HepG2 (cell line): ENCODE data around the gene RPLP2. TPM values are rescaled to one million over a fixed set of nuclear protein-coding genes. Genes with fewer than 3 reads are reported as not detected.

Source experiments
- ARNT ChIP-seq: fragments of 450-650 bp; IDR thresholded peaks from 2 replicates; pipeline ENCODE4 v1.6.1; 2017
- CSRNP2 ChIP-seq: sonication (generic); formaldehyde crosslinking; conservative IDR thresholded peaks from 2 replicates; pipeline ENCODE4 v1.8.0; 2022; ENCODE audit warnings: low read depth, missing genetic modification reagents
- EEA1 ChIP-seq: sonication (generic); formaldehyde crosslinking; IDR thresholded peaks from 2 replicates; pipeline ENCODE4 v1.5.1; 2020; ENCODE audit warnings: mild to moderate bottlenecking, missing genetic modification reagents, borderline replicate concordance
- ETV6 ChIP-seq: sonication (generic); formaldehyde crosslinking; conservative IDR thresholded peaks from 2 replicates; pipeline ENCODE4 v1.4.0; 2020; ENCODE audit warnings: missing genetic modification reagents
- GPN1 ChIP-seq: sonication (generic); formaldehyde crosslinking; IDR thresholded peaks from 2 replicates; pipeline ENCODE4 v1.5.1; 2020; ENCODE audit warnings: missing genetic modification reagents, borderline replicate concordance
- HNRNPLL ChIP-seq: fragments of 200-400 bp; formaldehyde crosslinking; IDR thresholded peaks from 2 replicates; pipeline ENCODE4 v1.6.1; 2017; ENCODE audit warnings: mild to moderate bottlenecking, low read depth, low read length; ENCODE audit not compliant: poor library complexity, severe bottlenecking
- KDM6A ChIP-seq: IDR thresholded peaks from 2 replicates; pipeline ENCODE4 v1.6.1; 2016; ENCODE audit warnings: low read depth
- MTA3 ChIP-seq: sonication (generic); formaldehyde crosslinking; IDR thresholded peaks from 2 replicates; pipeline ENCODE4 v1.4.0; 2020; ENCODE audit warnings: missing genetic modification reagents
- MTERF4 ChIP-seq: sonication (generic); formaldehyde crosslinking; IDR thresholded peaks from 2 replicates; pipeline ENCODE4 v1.8.0; 2023; ENCODE audit warnings: mild to moderate bottlenecking, missing genetic modification reagents
- NFYC ChIP-seq: IDR thresholded peaks from 2 replicates; pipeline ENCODE4 v1.6.1; 2016; ENCODE audit warnings: missing genetic modification reagents, missing compliant biosample characterization
- PATZ1 ChIP-seq: sonication (generic); formaldehyde crosslinking; IDR thresholded peaks from 2 replicates; pipeline ENCODE4 v1.4.0; 2020; ENCODE audit warnings: missing genetic modification reagents
- SMC3 ChIP-seq: IDR thresholded peaks from 2 replicates; pipeline ENCODE4 v1.6.1; 2011; ENCODE audit warnings: low read length, improper control_type of control experiment
- TARDBP ChIP-seq: sonication (generic); formaldehyde crosslinking; IDR thresholded peaks from 2 replicates; pipeline ENCODE4 v1.8.0; 2022; ENCODE audit warnings: mild to moderate bottlenecking, missing genetic modification reagents
- TBP ChIP-seq: sonication (generic); formaldehyde crosslinking; IDR thresholded peaks from 2 replicates; pipeline ENCODE4 v1.5.0; 2020; ENCODE audit warnings: missing genetic modification reagents
- ZNF224 ChIP-seq: sonication (generic); formaldehyde crosslinking; IDR thresholded peaks from 2 replicates; pipeline ENCODE4 v1.5.0; 2020; ENCODE audit warnings: mild to moderate bottlenecking, missing genetic modification reagents
- ZNF333 ChIP-seq: sonication (generic); formaldehyde crosslinking; IDR thresholded peaks from 2 replicates; pipeline ENCODE4 v1.4.0; 2020; ENCODE audit warnings: mild to moderate bottlenecking, missing genetic modification reagents, borderline replicate concordance
- ZNF343 ChIP-seq: sonication (generic); formaldehyde crosslinking; IDR thresholded peaks from 2 replicates; pipeline ENCODE4 v1.4.0; 2020; ENCODE audit warnings: mild to moderate bottlenecking, missing genetic modification reagents
- ZNF563 ChIP-seq: sonication (generic); formaldehyde crosslinking; IDR thresholded peaks from 2 replicates; pipeline ENCODE4 v1.8.0; 2022; ENCODE audit warnings: mild to moderate bottlenecking, moderate library complexity, missing genetic modification reagents
- ZNF597 ChIP-seq: sonication (generic); formaldehyde crosslinking; IDR thresholded peaks from 2 replicates; pipeline ENCODE4 v1.5.0; 2020; ENCODE audit warnings: missing genetic modification reagents
- ZNF800 ChIP-seq: sonication (generic); formaldehyde crosslinking; IDR thresholded peaks from 2 replicates; pipeline ENCODE4 v1.4.0; 2020; ENCODE audit warnings: missing genetic modification reagents
- polyA plus RNA-seq, 8 experiments: library from polyadenylated mRNA; depleted of rRNA in 3 of 8; stranded (reverse) in 7 of 8; unstranded in 1 of 8; fragments of >200 nt; fragmentation: Illumina TruSeq in 4 of 8; extraction: Trizol in 4 of 8; gene quantifications; 2 replicates each; pipeline versions ENCODE4 v1.2.1 to v1.2.3, GENCODE V29; 2011 to 2016; ENCODE audit warnings: low read depth in 4 of 8, missing spikeins in 1 of 8, mixed read lengths in 1 of 8; ENCODE audit not compliant: insufficient read depth in 1 of 8
- total RNA-seq, 5 experiments: library from RNA; depleted of rRNA; stranded (reverse); fragments of >200 nt; fragmentation: Illumina TruSeq; extraction: Trizol; gene quantifications; 2 replicates each; pipeline ENCODE4 v1.2.3, GENCODE V29; 2016; ENCODE audit warnings: low read depth in 1 of 5
- TF ChIP-seq, protein P1 (sequence below): IDR thresholded peaks from 2 replicates; pipeline ENCODE4 v1.6.1; 2016; ENCODE audit warnings: missing compliant biosample characterization, missing genetic modification reagents, borderline replicate concordance

The RPLP2 gene
- total and polyA plus RNA-seq, 2 of the 13 experiments (the other 11 are each of a cell fraction or from before 2014, with no cell fraction given), result 978 to 2,106 TPM

GRCh38 chr11:843818-844692 lies 34.3 kb downstream of the RPLP2 start (continued):
- TF ChIP-seq ZNF597 (CRISPR knock-in tag), result no peak
- TF ChIP-seq ARNT, result no peak
- TF ChIP-seq ZNF333 (CRISPR knock-in tag), result no peak
- no peak for TF ChIP-seq ZNF800 (CRISPR knock-in tag)
- no peak for TF ChIP-seq TBP (CRISPR knock-in tag)
- no peak; the same call in 1 of the 2 replicates for TF ChIP-seq ZNF563 (CRISPR knock-in tag)
- no peak; the same call in 1 of the 2 replicates for TF ChIP-seq ZNF343 (CRISPR knock-in tag)
- TF ChIP-seq HNRNPLL, result no peak
- TF ChIP-seq, protein P1, sequence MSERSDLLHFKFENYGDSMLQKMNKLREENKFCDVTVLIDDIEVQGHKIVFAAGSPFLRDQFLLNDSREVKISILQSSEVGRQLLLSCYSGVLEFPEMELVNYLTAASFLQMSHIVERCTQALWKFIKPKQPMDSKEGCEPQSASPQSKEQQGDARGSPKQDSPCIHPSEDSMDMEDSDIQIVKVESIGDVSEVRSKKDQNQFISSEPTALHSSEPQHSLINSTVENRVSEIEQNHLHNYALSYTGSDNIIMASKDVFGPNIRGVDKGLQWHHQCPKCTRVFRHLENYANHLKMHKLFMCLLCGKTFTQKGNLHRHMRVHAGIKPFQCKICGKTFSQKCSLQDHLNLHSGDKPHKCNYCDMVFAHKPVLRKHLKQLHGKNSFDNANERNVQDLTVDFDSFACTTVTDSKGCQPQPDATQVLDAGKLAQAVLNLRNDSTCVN (CRISPR knock-in tag), result no peak
- peak; percentile 94 for TF ChIP-seq PATZ1
- peak; percentile 72; the same call in 1 of the 2 replicates for TF ChIP-seq EEA1
- TF ChIP-seq KDM6A (CRISPR knock-in tag), result peak; percentile 28; the same call in 1 of the 2 replicates
- no peak for TF ChIP-seq ETV6 (CRISPR knock-in tag)
- no peak for TF ChIP-seq ZNF224 (CRISPR knock-in tag)
- no peak for TF ChIP-seq SMC3
- peak; percentile 47; the same call in 1 of the 2 replicates for TF ChIP-seq GPN1 (CRISPR knock-in tag)
- TF ChIP-seq TARDBP, result peak; percentile 63; the same call in 1 of the 2 replicates
- TF ChIP-seq CSRNP2 (CRISPR knock-in tag), result no peak
- TF ChIP-seq MTERF4 (CRISPR knock-in tag), result no peak
- no peak for TF ChIP-seq MTA3 (CRISPR knock-in tag)
- TF ChIP-seq NFYC, result no peak
